HepG2 (cell line): Measurements from ENCODE around the gene COX10. TPM values are rescaled to one million over a fixed set of nuclear protein-coding genes. Genes with fewer than 3 reads are reported as not detected.

Experiments
- ATAC-seq: fragments of 200-7000 bp; cut with Tn5 transposase; 3 replicates; pipeline ENCODE4 v1.9.1; 2020; ENCODE audit warnings: mild to moderate bottlenecking, moderate library complexity
- BruUV-seq: library from RNA; stranded (reverse); fragments of 400-500 nt; replicated peaks from 2 replicates; lab custom pipeline; 2021; lab: Mats Ljungman, UMichigan
- CTCF ChIA-PET: fragments of 300-600 bp; formaldehyde crosslinking; extraction: SDS; loops from one replicate; lab custom pipeline; 2021; ENCODE audit warnings: low total read pairs, inconsistent platforms, low intra/inter-chr PET ratio; lab: Yijun Ruan, JAX
- POLR2A ChIA-PET: fragments of 350-600 bp; sonication (Branson Sonifier 250); formaldehyde crosslinking; loops from one replicate; lab custom pipeline; 2020; ENCODE audit warnings: antibody characterized with exemption, inconsistent platforms; lab: Yijun Ruan, JAX
- DNase-seq: peaks from one replicate; pipeline ENCODE4 v3.0.0-alpha.2; 2015; ENCODE audit warnings: low spot score
- FAIRE-seq: peaks from 3 replicates; lab custom pipeline; 2011; peaks lifted over from hg19 to GRCh38; lab: Jason Lieb, UNC
- H2AFZ ChIP-seq: one replicate; pipeline ENCODE4 v1.6.1; 2011; ENCODE audit warnings: low read length, inconsistent platforms
- H3K27ac ChIP-seq: fragments of 300-600 bp; 3 replicates; pipeline ENCODE4 v1.8.0; 2011; ENCODE audit warnings: mixed run types, mild to moderate bottlenecking, mixed read lengths, low read length, inconsistent platforms; ENCODE audit not compliant: insufficient read depth; ENCODE audit errors: extremely low read length
- H3K27me3 ChIP-seq, 2 experiments: fragments of 200-600 bp in 1 of 2; 2 replicates in 1 of 2; 3 replicates in 1 of 2; pipeline versions ENCODE4 v1.6.0 to v1.8.0; 2011; ENCODE audit warnings: low read length in 2 of 2, mild to moderate bottlenecking in 2 of 2, moderate library complexity in 2 of 2, inconsistent platforms in 1 of 2; ENCODE audit not compliant: insufficient read depth in 2 of 2, control insufficient read depth in 1 of 2
- H3K36me3 ChIP-seq, 2 experiments: fragments of 200-600 bp in 1 of 2; replicated peaks in 1 of 2; 2 replicates in 1 of 2; 3 replicates in 1 of 2; pipeline versions ENCODE4 v1.5.1 to v1.8.0; 2011; ENCODE audit warnings: low read length in 2 of 2, inconsistent platforms in 1 of 2; ENCODE audit not compliant: insufficient read depth in 2 of 2, control insufficient read depth in 1 of 2
- H3K4me1 ChIP-seq: 2 replicates; pipeline ENCODE4 v1.5.1; 2012; ENCODE audit warnings: low read length, inconsistent platforms; ENCODE audit not compliant: insufficient read depth
- H3K4me2 ChIP-seq: 2 replicates; pipeline ENCODE4 v1.6.0; 2011; ENCODE audit warnings: low read depth, low read length, inconsistent platforms
- H3K4me3 ChIP-seq, 3 experiments: fragments of 200-600 bp in 1 of 3; sonication (generic), shearing (Covaris generic) in 1 of 3; replicated peaks in 1 of 3; 2 replicates each; pipeline ENCODE4 v1.5.1; 2011 to 2016; ENCODE audit warnings: low read length in 3 of 3, inconsistent platforms in 2 of 3, low read depth in 2 of 3, mild to moderate bottlenecking in 2 of 3, control low read depth in 1 of 3, mixed read lengths in 1 of 3; ENCODE audit not compliant: insufficient read depth in 1 of 3
- H3K79me2 ChIP-seq: one replicate; pipeline ENCODE4 v1.6.1; 2011; ENCODE audit warnings: low read length, inconsistent platforms; ENCODE audit not compliant: insufficient read depth
- H3K9ac ChIP-seq: 2 replicates; pipeline ENCODE4 v1.6.0; 2011; ENCODE audit warnings: mild to moderate bottlenecking, low read depth, low read length, inconsistent platforms; ENCODE audit not compliant: insufficient read depth
- H3K9me3 ChIP-seq: 2 replicates; pipeline ENCODE4 v1.5.1; 2012; ENCODE audit warnings: mild to moderate bottlenecking, low read length
- H4K20me1 ChIP-seq: 2 replicates; pipeline ENCODE4 v1.6.0; 2011; ENCODE audit warnings: inconsistent platforms, mild to moderate bottlenecking, low read length, moderate library complexity; ENCODE audit not compliant: insufficient read depth
- ADNP ChIP-seq: sonication (generic); formaldehyde crosslinking; IDR thresholded peaks from 2 replicates; pipeline ENCODE4 v1.4.0; 2020; ENCODE audit warnings: missing genetic modification reagents
- CREB1 ChIP-seq, 2 experiments: fragments of 450-650 bp in 1 of 2; IDR thresholded peaks; 2 replicates each; pipeline ENCODE4 v1.6.1; 2016 to 2017; ENCODE audit warnings: control low read depth in 1 of 2, mild to moderate bottlenecking in 1 of 2, missing compliant biosample characterization in 1 of 2, missing genetic modification characterization in 1 of 2
- DMTF1 ChIP-seq: sonication (generic); formaldehyde crosslinking; IDR thresholded peaks from 2 replicates; pipeline ENCODE4 v1.4.0; 2020; ENCODE audit warnings: mild to moderate bottlenecking, missing genetic modification reagents
- FLYWCH1 ChIP-seq: sonication (generic); formaldehyde crosslinking; IDR thresholded peaks from 2 replicates; pipeline ENCODE4 v1.8.1; 2023; ENCODE audit warnings: mild to moderate bottlenecking, missing genetic modification reagents
- HCFC1 ChIP-seq: fragments of 150-350 bp; IDR thresholded peaks from 2 replicates; pipeline ENCODE4 v1.6.1; 2014; ENCODE audit warnings: low read depth, low read length
- HMG20A ChIP-seq: IDR thresholded peaks from 2 replicates; pipeline ENCODE4 v1.6.1; 2016; ENCODE audit warnings: borderline replicate concordance
- MED13 ChIP-seq: sonication (generic); formaldehyde crosslinking; IDR thresholded peaks from 2 replicates; pipeline ENCODE4 v1.5.0; 2020; ENCODE audit warnings: missing genetic modification reagents
- RAD21 ChIP-seq: fragments of 450-650 bp; formaldehyde crosslinking; IDR thresholded peaks from 2 replicates; pipeline ENCODE4 v1.5.0; 2020; ENCODE audit warnings: mild to moderate bottlenecking
- TFE3 ChIP-seq: IDR thresholded peaks from 2 replicates; pipeline ENCODE4 v1.6.1; 2016
- TMF1 ChIP-seq: sonication (generic); formaldehyde crosslinking; IDR thresholded peaks from 2 replicates; pipeline ENCODE4 v1.8.1; 2022; ENCODE audit warnings: low read depth, missing genetic modification reagents
- TRIM24 ChIP-seq: sonication (generic); formaldehyde crosslinking; IDR thresholded peaks from 2 replicates; pipeline ENCODE4 v1.8.0; 2022; ENCODE audit warnings: mild to moderate bottlenecking, missing genetic modification reagents
- ZFP82 ChIP-seq: sonication (generic); formaldehyde crosslinking; IDR thresholded peaks from 2 replicates; pipeline ENCODE4 v1.5.1; 2020; ENCODE audit warnings: mild to moderate bottlenecking, missing genetic modification reagents, borderline replicate concordance
- ZKSCAN5 ChIP-seq: sonication (generic); formaldehyde crosslinking; IDR thresholded peaks from 2 replicates; pipeline ENCODE4 v1.5.1; 2020; ENCODE audit warnings: mild to moderate bottlenecking, missing genetic modification reagents
- ZNF101 ChIP-seq: sonication (generic); formaldehyde crosslinking; IDR thresholded peaks from 2 replicates; pipeline ENCODE4 v1.4.0; 2020; ENCODE audit warnings: mild to moderate bottlenecking, low read depth, missing genetic modification reagents, borderline replicate concordance
- ZNF296 ChIP-seq: sonication (generic); formaldehyde crosslinking; conservative IDR thresholded peaks from 2 replicates; pipeline ENCODE4 v1.5.0; 2020; ENCODE audit warnings: mild to moderate bottlenecking, missing genetic modification reagents
- WGBS: methylation state at CpG from one replicate; pipeline ENCODE4 v1.1.6; 2017; ENCODE audit warnings: low lambda C conversion rate; 5-methylcytosine and 5-hydroxymethylcytosine counted together
- in situ Hi-C: cut with HindIII; loops from 2 replicates; pipeline ENCODE4 v1.10.0; 2017; ENCODE audit warnings: low pct_unique_long_range_greater_than_20kb; ENCODE audit not compliant: extremely low pct_ligation_motif_present
- intact Hi-C: fragments of 100-400 bp; cut with micrococcal nuclease; formaldehyde crosslinking; loops from one replicate; pipeline ENCODE4 v1.10.0; 2022; ENCODE audit not compliant: unreplicated experiment
- polyA plus RNA-seq, 8 experiments: library from polyadenylated mRNA; depleted of rRNA in 3 of 8; stranded (reverse) in 7 of 8; unstranded in 1 of 8; fragments of >200 nt; fragmentation: Illumina TruSeq in 4 of 8; extraction: Trizol in 4 of 8; gene quantifications; 2 replicates each; pipeline versions ENCODE4 v1.2.1 to v1.2.3, GENCODE V29; 2011 to 2016; ENCODE audit warnings: low read depth in 4 of 8, missing spikeins in 1 of 8, mixed read lengths in 1 of 8; ENCODE audit not compliant: insufficient read depth in 1 of 8
- total RNA-seq, 5 experiments: library from RNA; depleted of rRNA; stranded (reverse); fragments of >200 nt; fragmentation: Illumina TruSeq; extraction: Trizol; gene quantifications; 2 replicates each; pipeline ENCODE4 v1.2.3, GENCODE V29; 2016; ENCODE audit warnings: low read depth in 1 of 5

COX10 gene
- total and polyA plus RNA-seq, 2 of the 13 experiments (the other 11 are each of a cell fraction or from before 2014, with no cell fraction given): 13.9 to 20.1 TPM

- TF ChIP-seq ZNF296 (CRISPR knock-in tag): no peak
- no peak for TF ChIP-seq ZNF101 (CRISPR knock-in tag)
These were observed 132.0 kb downstream of the COX10 start (continued) for GRCh38 chr17:14201021-14201987.

GRCh38 chr17:14201988-14202380, 132.7 kb downstream of the COX10 start:
- ChIA-PET POLR2A (no interaction called here), CTCF (no interaction called here)
- Histone ChIP-seq H4K20me1 (no peaks in the 10 kb centered on the region), H3K4me3 (no peak overlapping the region), H3K9ac (no peak overlapping the region), H3K27ac (no peak overlapping the region), H3K79me2 (no peaks in the 10 kb centered on the region), H3K4me1 (no peaks in the 10 kb centered on the region), H3K4me2 (no peak overlapping the region), H3K36me3 (peaks cover 7 to 25% of the 10 kb centered on the region in 2 experiments), H2AFZ (no peak overlapping the region), H3K9me3 (no peaks in the 10 kb centered on the region), H3K27me3 (no peaks in the 10 kb centered on the region)
- no TSS peak for BruUV-seq
- intact Hi-C loops: loop anchor here (10.0 kb wide), 1 partner anchor 73 kb away; no protein-coding TSS in a partner anchor
- WGBS: 96% methylated on average over 4 of the region's 4 CpGs
- in situ Hi-C loops: no loop called here
- TF ChIP-seq CREB1 (IDR thresholded peaks at IDR 0.05) (no peak), CREB1 (CRISPR knock-in tag; IDR thresholded peaks at IDR 0.05) (no peak), RAD21 (CRISPR knock-in tag) (no peak), TRIM24 (CRISPR knock-in tag) (no peak), ZKSCAN5 (no peak), FLYWCH1 (CRISPR knock-in tag) (no peak), ZFP82 (CRISPR knock-in tag) (no peak), TMF1 (CRISPR knock-in tag) (no peak), DMTF1 (CRISPR knock-in tag) (no peak), HMG20A (no peak), HCFC1 (no peak), TFE3 (CRISPR knock-in tag) (no peak), MED13 (CRISPR knock-in tag) (no peak), ADNP (CRISPR knock-in tag) (no peak)
- no peak for ATAC-seq
- FAIRE-seq: no peak
- DNase-seq: no peak
